Breast epithelium (tissue), 3 donors: ENCODE data around the gene ARHGEF4.

Experiments used
- CTCF ChIP-seq, 3 donors: fragments of 450-650 bp; IDR thresholded peaks; one replicate each; pipeline ENCODE4 v1.5.1; 2016 to 2017; ENCODE audit warnings: antibody characterized with exemption in 3 of 3, mild to moderate bottlenecking in 3 of 3, moderate library complexity in 3 of 3
- POLR2A ChIP-seq: fragments of 450-650 bp; IDR thresholded peaks from one replicate; pipeline ENCODE4 v1.6.1; 2016; ENCODE audit warnings: antibody characterized with exemption, mild to moderate bottlenecking, moderate library complexity

GRCh38 chr2:130875935-130876334 lies 39.2 kb downstream of the ARHGEF4 start:
- no peak for TF ChIP-seq POLR2A
- no peak for TF ChIP-seq CTCF (IDR thresholded peaks at IDR 0.05)
